ENCODE measurements around the gene CAMK2D. TPM values are rescaled to one million over a fixed set of nuclear protein-coding genes. Genes with fewer than 3 reads are reported as not detected.

Gene CAMK2D
- total and polyA plus RNA-seq, 2 experiments from 2014 or later = 4.9 to 14.6 TPM

DNA sequence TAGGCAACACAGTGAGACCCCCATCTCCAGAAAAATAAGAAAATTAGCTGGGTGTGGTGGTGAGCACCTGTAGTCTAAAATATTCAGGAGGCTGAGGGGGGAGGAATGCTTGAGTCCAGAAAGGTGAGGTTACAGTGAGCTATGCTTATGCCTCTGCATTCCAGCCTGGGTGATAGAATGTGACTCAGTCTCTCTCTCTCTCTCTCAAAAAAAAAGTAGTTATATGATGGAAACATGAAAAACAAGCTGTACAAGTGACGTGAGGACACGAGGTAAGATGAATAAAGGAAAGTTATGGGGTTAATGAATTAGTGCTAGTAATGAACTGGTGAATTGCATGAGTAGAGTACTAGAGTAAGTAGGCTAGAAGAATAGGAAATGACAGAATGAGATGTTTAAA, 21.8 kb upstream of the CAMK2D start (continued):
- no peak for TF ChIP-seq EZH2phosphoT487 (IDR thresholded peaks at IDR 0.05; ENCODE audit: unreplicated experiment)
- TF ChIP-seq CREB1 (CRISPR knock-in tag; IDR thresholded peaks at IDR 0.05; ENCODE audit: low read depth) = no peak

DNA sequence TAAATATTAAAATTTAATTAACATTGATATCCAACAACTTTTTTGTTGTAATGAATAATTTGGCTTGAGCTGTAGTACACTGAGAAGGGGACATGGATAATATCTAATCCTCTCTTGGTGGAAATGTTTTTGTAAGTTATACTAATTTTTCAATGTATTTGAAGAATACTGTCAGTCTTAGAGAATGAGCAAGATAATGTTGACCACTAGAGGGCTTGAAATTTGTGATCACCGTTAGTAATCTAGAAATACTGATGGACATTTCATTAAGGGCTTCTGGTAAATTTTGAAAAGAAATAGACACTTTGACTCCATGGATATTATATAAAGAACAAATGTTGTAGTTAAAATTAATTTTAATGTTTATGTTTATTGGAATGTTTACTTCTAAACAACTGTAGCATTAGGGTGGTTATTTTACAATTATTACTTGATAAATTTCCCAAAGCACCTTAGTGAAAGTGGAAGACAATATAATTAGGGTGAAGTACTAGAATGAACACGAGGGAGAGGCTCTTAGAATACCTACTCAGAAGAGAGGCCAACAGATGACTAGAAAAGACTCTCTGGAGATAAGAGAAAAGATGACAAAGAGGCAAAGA, 20.0 kb upstream of the CAMK2D start:
- H4K20me1 ChIP-seq (replicated peaks; ENCODE audit: insufficient read depth) = no peaks in the 10 kb centered on the region

DNA sequence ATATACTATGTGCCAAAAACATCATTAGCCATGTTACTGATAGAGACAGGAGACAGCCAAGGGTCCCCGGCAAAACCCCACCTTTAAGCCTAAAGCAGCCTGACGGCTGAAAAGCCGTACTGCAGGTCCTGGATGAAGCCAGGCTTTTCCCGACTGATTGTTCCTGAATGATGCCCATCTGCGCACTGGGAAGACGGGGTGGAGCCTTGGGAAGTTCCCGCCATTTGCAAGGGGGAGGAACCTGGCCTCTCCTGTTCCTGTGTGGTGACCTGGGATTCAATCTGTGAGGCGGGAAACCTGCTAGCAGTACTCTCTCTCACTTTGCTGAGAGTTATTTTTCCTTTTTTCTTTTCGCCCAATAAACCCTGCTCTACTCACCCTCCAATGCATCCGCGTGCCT, 15.1 kb upstream of the CAMK2D start:
- Histone ChIP-seq H4K20me1 (replicated peaks; ENCODE audit: insufficient read depth) (no peaks in the 10 kb centered on the region), H3K4me1 (ENCODE audit: insufficient read depth) (no peaks in the 10 kb centered on the region), H3K4me2 (no peak overlapping the region), H3K9me2 (ENCODE audit: insufficient read depth) (peaks cover 4% of the 10 kb centered on the region; the same call in 1 of the 2 replicates), H3K36me3 (ENCODE audit: insufficient read depth) (no peaks in the 10 kb centered on the region), H3K4me3 (no peak overlapping the region), H3K79me2 (replicated peaks; ENCODE audit: insufficient read depth) (no peaks in the 10 kb centered on the region), H2AFZ (peak overlapping the region; percentile 16), H3F3A (replicated peaks; ENCODE audit: low read depth) (no peaks in the 10 kb centered on the region), H3K27me3 (ENCODE audit: insufficient read depth) (no peaks in the 10 kb centered on the region), H3K27ac (ENCODE audit: low read depth) (no peak overlapping the region)
- Mint-ChIP-seq H3K27me3 (ENCODE audit: insufficient read depth, low read depth, poor library complexity) (peaks cover 7% of the 10 kb centered on the region), H3K4me3 (no peak overlapping the region), H3K4me1 (peaks cover 3% of the 10 kb centered on the region; the same call in 1 of the 3 replicates), H3K9me3 (peaks cover 9% of the 10 kb centered on the region; the same call in 1 of the 3 replicates), H3K27ac (no peak overlapping the region), H3K36me3 (ENCODE audit: low read depth) (peaks cover 7% of the 10 kb centered on the region; the same call in 1 of the 3 replicates)
- DNase-seq (ENCODE audit: low spot score) (peak; percentile 72), ATAC-seq (peak; percentile 84)
- TF ChIP-seq NANOG (IDR thresholded peaks at IDR 0.05; ENCODE audit: borderline replicate concordance) (no peak), POLR2AphosphoS5 (IDR thresholded peaks at IDR 0.05; ENCODE audit: low read depth) (no peak), EZH2phosphoT487 (IDR thresholded peaks at IDR 0.05; ENCODE audit: unreplicated experiment) (no peak), JUNB (IDR thresholded peaks at IDR 0.05; ENCODE audit: unreplicated experiment) (no peak), STAT1 (IDR thresholded peaks at IDR 0.05; ENCODE audit: unreplicated experiment) (no peak), EZH2 (IDR thresholded peaks at IDR 0.05; ENCODE audit: low read depth, unreplicated experiment) (no peak)
- TF ChIP-seq, protein P1, sequence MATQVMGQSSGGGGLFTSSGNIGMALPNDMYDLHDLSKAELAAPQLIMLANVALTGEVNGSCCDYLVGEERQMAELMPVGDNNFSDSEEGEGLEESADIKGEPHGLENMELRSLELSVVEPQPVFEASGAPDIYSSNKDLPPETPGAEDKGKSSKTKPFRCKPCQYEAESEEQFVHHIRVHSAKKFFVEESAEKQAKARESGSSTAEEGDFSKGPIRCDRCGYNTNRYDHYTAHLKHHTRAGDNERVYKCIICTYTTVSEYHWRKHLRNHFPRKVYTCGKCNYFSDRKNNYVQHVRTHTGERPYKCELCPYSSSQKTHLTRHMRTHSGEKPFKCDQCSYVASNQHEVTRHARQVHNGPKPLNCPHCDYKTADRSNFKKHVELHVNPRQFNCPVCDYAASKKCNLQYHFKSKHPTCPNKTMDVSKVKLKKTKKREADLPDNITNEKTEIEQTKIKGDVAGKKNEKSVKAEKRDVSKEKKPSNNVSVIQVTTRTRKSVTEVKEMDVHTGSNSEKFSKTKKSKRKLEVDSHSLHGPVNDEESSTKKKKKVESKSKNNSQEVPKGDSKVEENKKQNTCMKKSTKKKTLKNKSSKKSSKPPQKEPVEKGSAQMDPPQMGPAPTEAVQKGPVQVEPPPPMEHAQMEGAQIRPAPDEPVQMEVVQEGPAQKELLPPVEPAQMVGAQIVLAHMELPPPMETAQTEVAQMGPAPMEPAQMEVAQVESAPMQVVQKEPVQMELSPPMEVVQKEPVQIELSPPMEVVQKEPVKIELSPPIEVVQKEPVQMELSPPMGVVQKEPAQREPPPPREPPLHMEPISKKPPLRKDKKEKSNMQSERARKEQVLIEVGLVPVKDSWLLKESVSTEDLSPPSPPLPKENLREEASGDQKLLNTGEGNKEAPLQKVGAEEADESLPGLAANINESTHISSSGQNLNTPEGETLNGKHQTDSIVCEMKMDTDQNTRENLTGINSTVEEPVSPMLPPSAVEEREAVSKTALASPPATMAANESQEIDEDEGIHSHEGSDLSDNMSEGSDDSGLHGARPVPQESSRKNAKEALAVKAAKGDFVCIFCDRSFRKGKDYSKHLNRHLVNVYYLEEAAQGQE (IDR thresholded peaks at IDR 0.05; ENCODE audit: unreplicated experiment) = no peak

More for the DNA sequence above, 20.0 kb upstream of the CAMK2D start:
- Histone ChIP-seq H3K4me3 (no peak overlapping the region), H3F3A (replicated peaks; ENCODE audit: low read depth) (no peaks in the 10 kb centered on the region), H3K9me2 (ENCODE audit: insufficient read depth) (no peaks in the 10 kb centered on the region), H3K4me1 (ENCODE audit: insufficient read depth) (no peaks in the 10 kb centered on the region), H3K36me3 (ENCODE audit: insufficient read depth) (no peaks in the 10 kb centered on the region), H3K27me3 (ENCODE audit: insufficient read depth) (no peaks in the 10 kb centered on the region), H3K79me2 (replicated peaks; ENCODE audit: insufficient read depth) (no peaks in the 10 kb centered on the region), H3K27ac (ENCODE audit: low read depth) (no peak overlapping the region), H2AFZ (no peak overlapping the region), H3K4me2 (no peak overlapping the region)
- TF ChIP-seq ZNF114 (CRISPR knock-in tag; IDR thresholded peaks at IDR 0.05) (no peak), NANOG (IDR thresholded peaks at IDR 0.05; ENCODE audit: borderline replicate concordance) (no peak), CREB1 (CRISPR knock-in tag; IDR thresholded peaks at IDR 0.05; ENCODE audit: low read depth) (no peak)
- TF ChIP-seq, protein P2, sequence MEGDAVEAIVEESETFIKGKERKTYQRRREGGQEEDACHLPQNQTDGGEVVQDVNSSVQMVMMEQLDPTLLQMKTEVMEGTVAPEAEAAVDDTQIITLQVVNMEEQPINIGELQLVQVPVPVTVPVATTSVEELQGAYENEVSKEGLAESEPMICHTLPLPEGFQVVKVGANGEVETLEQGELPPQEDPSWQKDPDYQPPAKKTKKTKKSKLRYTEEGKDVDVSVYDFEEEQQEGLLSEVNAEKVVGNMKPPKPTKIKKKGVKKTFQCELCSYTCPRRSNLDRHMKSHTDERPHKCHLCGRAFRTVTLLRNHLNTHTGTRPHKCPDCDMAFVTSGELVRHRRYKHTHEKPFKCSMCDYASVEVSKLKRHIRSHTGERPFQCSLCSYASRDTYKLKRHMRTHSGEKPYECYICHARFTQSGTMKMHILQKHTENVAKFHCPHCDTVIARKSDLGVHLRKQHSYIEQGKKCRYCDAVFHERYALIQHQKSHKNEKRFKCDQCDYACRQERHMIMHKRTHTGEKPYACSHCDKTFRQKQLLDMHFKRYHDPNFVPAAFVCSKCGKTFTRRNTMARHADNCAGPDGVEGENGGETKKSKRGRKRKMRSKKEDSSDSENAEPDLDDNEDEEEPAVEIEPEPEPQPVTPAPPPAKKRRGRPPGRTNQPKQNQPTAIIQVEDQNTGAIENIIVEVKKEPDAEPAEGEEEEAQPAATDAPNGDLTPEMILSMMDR (conservative IDR thresholded peaks at IDR 0.05; ENCODE audit: low read depth in 2 of 2) = peak in 1 of 2 experiments; percentile 81; a peak in 3 of 4 replicates
- no peak overlapping the region for H3K4me3 Mint-ChIP-seq
- H3K27me3 Mint-ChIP-seq (ENCODE audit: insufficient read depth, low read depth, poor library complexity) = peaks cover 3% of the 10 kb centered on the region
- H3K27ac Mint-ChIP-seq = no peak overlapping the region
- H3K9me3 Mint-ChIP-seq = no peaks in the 10 kb centered on the region
- ATAC-seq (no peak), DNase-seq (ENCODE audit: low spot score) (peak; percentile 66)
- no peaks in the 10 kb centered on the region for H3K36me3 Mint-ChIP-seq (ENCODE audit: low read depth)
- H3K4me1 Mint-ChIP-seq = peaks cover 3% of the 10 kb centered on the region; the same call in 1 of the 3 replicates
